ENCODE data around the gene SCARB1.

DNA sequence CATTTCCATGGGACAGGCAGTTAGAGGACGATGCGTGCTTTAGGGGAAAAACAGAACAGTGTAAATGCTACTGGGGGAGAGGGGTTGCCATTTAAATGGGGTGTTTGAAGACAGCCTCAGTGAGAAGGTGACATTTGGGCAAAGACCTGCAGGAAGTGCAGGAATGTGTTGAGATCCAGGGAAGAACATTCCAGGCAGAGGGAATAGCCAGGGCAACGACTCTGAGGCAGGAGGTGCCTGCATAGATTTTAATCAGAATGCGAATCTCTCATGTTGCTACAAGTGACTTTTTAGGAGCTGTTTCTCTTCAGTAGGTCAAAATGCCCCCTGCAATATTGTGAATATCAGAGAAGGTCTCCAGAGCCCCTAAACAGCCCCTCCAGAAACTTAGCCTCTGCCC lies 7.6 kb upstream of the SCARB1 start:
- TF ChIP-seq ZNF114 (CRISPR knock-in tag; IDR thresholded peaks at IDR 0.05) (no peak), JUNB (IDR thresholded peaks at IDR 0.05; ENCODE audit: unreplicated experiment) (no peak), POLR2AphosphoS5 (IDR thresholded peaks at IDR 0.05; ENCODE audit: low read depth) (no peak), CREB1 (CRISPR knock-in tag; IDR thresholded peaks at IDR 0.05; ENCODE audit: low read depth) (no peak), EZH2 (IDR thresholded peaks at IDR 0.05; ENCODE audit: low read depth, unreplicated experiment) (no peak), NANOG (IDR thresholded peaks at IDR 0.05; ENCODE audit: borderline replicate concordance) (no peak)
- TF ChIP-seq, protein P1, sequence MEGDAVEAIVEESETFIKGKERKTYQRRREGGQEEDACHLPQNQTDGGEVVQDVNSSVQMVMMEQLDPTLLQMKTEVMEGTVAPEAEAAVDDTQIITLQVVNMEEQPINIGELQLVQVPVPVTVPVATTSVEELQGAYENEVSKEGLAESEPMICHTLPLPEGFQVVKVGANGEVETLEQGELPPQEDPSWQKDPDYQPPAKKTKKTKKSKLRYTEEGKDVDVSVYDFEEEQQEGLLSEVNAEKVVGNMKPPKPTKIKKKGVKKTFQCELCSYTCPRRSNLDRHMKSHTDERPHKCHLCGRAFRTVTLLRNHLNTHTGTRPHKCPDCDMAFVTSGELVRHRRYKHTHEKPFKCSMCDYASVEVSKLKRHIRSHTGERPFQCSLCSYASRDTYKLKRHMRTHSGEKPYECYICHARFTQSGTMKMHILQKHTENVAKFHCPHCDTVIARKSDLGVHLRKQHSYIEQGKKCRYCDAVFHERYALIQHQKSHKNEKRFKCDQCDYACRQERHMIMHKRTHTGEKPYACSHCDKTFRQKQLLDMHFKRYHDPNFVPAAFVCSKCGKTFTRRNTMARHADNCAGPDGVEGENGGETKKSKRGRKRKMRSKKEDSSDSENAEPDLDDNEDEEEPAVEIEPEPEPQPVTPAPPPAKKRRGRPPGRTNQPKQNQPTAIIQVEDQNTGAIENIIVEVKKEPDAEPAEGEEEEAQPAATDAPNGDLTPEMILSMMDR (conservative IDR thresholded peaks at IDR 0.05; ENCODE audit: low read depth in 2 of 2) = no peak
- TF ChIP-seq, protein P2, sequence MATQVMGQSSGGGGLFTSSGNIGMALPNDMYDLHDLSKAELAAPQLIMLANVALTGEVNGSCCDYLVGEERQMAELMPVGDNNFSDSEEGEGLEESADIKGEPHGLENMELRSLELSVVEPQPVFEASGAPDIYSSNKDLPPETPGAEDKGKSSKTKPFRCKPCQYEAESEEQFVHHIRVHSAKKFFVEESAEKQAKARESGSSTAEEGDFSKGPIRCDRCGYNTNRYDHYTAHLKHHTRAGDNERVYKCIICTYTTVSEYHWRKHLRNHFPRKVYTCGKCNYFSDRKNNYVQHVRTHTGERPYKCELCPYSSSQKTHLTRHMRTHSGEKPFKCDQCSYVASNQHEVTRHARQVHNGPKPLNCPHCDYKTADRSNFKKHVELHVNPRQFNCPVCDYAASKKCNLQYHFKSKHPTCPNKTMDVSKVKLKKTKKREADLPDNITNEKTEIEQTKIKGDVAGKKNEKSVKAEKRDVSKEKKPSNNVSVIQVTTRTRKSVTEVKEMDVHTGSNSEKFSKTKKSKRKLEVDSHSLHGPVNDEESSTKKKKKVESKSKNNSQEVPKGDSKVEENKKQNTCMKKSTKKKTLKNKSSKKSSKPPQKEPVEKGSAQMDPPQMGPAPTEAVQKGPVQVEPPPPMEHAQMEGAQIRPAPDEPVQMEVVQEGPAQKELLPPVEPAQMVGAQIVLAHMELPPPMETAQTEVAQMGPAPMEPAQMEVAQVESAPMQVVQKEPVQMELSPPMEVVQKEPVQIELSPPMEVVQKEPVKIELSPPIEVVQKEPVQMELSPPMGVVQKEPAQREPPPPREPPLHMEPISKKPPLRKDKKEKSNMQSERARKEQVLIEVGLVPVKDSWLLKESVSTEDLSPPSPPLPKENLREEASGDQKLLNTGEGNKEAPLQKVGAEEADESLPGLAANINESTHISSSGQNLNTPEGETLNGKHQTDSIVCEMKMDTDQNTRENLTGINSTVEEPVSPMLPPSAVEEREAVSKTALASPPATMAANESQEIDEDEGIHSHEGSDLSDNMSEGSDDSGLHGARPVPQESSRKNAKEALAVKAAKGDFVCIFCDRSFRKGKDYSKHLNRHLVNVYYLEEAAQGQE (IDR thresholded peaks at IDR 0.05; ENCODE audit: unreplicated experiment) = no peak
- TF ChIP-seq, protein P3, sequence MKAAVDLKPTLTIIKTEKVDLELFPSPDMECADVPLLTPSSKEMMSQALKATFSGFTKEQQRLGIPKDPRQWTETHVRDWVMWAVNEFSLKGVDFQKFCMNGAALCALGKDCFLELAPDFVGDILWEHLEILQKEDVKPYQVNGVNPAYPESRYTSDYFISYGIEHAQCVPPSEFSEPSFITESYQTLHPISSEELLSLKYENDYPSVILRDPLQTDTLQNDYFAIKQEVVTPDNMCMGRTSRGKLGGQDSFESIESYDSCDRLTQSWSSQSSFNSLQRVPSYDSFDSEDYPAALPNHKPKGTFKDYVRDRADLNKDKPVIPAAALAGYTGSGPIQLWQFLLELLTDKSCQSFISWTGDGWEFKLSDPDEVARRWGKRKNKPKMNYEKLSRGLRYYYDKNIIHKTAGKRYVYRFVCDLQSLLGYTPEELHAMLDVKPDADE (IDR thresholded peaks at IDR 0.05) = no peak
- TF ChIP-seq, protein P4, sequence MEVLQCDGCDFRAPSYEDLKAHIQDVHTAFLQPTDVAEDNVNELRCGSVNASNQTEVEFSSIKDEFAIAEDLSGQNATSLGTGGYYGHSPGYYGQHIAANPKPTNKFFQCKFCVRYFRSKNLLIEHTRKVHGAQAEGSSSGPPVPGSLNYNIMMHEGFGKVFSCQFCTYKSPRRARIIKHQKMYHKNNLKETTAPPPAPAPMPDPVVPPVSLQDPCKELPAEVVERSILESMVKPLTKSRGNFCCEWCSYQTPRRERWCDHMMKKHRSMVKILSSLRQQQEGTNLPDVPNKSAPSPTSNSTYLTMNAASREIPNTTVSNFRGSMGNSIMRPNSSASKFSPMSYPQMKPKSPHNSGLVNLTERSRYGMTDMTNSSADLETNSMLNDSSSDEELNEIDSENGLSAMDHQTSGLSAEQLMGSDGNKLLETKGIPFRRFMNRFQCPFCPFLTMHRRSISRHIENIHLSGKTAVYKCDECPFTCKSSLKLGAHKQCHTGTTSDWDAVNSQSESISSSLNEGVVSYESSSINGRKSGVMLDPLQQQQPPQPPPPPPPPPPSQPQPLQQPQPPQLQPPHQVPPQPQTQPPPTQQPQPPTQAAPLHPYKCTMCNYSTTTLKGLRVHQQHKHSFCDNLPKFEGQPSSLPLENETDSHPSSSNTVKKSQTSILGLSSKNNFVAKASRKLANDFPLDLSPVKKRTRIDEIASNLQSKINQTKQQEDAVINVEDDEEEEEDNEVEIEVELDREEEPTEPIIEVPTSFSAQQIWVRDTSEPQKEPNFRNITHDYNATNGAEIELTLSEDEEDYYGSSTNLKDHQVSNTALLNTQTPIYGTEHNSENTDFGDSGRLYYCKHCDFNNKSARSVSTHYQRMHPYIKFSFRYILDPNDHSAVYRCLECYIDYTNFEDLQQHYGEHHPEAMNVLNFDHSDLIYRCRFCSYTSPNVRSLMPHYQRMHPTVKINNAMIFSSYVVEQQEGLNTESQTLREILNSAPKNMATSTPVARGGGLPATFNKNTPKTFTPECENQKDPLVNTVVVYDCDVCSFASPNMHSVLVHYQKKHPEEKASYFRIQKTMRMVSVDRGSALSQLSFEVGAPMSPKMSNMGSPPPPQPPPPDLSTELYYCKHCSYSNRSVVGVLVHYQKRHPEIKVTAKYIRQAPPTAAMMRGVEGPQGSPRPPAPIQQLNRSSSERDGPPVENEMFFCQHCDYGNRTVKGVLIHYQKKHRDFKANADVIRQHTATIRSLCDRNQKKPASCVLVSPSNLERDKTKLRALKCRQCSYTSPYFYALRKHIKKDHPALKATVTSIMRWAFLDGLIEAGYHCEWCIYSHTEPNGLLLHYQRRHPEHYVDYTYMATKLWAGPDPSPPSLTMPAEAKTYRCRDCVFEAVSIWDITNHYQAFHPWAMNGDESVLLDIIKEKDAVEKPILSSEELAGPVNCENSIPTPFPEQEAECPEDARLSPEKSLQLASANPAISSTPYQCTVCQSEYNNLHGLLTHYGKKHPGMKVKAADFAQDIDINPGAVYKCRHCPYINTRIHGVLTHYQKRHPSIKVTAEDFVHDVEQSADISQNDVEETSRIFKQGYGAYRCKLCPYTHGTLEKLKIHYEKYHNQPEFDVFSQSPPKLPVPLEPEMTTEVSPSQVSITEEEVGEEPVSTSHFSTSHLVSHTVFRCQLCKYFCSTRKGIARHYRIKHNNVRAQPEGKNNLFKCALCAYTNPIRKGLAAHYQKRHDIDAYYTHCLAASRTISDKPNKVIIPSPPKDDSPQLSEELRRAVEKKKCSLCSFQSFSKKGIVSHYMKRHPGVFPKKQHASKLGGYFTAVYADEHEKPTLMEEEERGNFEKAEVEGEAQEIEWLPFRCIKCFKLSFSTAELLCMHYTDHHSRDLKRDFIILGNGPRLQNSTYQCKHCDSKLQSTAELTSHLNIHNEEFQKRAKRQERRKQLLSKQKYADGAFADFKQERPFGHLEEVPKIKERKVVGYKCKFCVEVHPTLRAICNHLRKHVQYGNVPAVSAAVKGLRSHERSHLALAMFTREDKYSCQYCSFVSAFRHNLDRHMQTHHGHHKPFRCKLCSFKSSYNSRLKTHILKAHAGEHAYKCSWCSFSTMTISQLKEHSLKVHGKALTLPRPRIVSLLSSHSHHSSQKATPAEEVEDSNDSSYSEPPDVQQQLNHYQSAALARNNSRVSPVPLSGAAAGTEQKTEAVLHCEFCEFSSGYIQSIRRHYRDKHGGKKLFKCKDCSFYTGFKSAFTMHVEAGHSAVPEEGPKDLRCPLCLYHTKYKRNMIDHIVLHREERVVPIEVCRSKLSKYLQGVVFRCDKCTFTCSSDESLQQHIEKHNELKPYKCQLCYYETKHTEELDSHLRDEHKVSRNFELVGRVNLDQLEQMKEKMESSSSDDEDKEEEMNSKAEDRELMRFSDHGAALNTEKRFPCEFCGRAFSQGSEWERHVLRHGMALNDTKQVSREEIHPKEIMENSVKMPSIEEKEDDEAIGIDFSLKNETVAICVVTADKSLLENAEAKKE (CRISPR knock-in tag; IDR thresholded peaks at IDR 0.05) = no peak

All from GM23338 (cell line).